Panc1 (cell line): Measurements from ENCODE around the gene PLEKHF1. TPM values are rescaled to one million over a fixed set of nuclear protein-coding genes. Genes with fewer than 3 reads are reported as not detected.

ENCODE experiments used
- ATAC-seq: fragments of 200-7000 bp; cut with Tn5 transposase; 2 replicates; pipeline ENCODE4 v1.9.1; 2020; ENCODE audit warnings: mild to moderate bottlenecking, moderate library complexity
- BruUV-seq: library from RNA; stranded (reverse); fragments of 400-500 nt; replicated peaks from 2 replicates; lab custom pipeline; 2021; lab: Mats Ljungman, UMichigan
- CTCF ChIA-PET: fragments of 300-600 bp; sonication (Branson Sonifier 250); formaldehyde crosslinking; loops from one replicate; lab custom pipeline; 2022; ENCODE audit warnings: antibody characterized with exemption; lab: Charles Lee
- POLR2A ChIA-PET: fragments of 300-600 bp; sonication (Branson Sonifier 250); formaldehyde crosslinking; loops from one replicate; lab custom pipeline; 2022; ENCODE audit warnings: antibody characterized with exemption; lab: Charles Lee
- DNase-seq: peaks from one replicate; pipeline ENCODE4 v3.0.0-alpha.2; 2010; ENCODE audit warnings: low read depth, low spot score
- H3K27ac ChIP-seq: 2 replicates; pipeline ENCODE4 v1.5.1; 2011; ENCODE audit warnings: mild to moderate bottlenecking, low read length, inconsistent platforms
- H3K27me3 ChIP-seq: fragments of 200-500 bp; sonication (Bioruptor generic); 2 replicates; pipeline ENCODE4 v1.6.0; 2014; ENCODE audit warnings: low read length, inconsistent platforms; ENCODE audit not compliant: control insufficient read depth, insufficient read depth
- H3K36me3 ChIP-seq: fragments of 200-500 bp; sonication (Bioruptor generic); 2 replicates; pipeline ENCODE4 v1.5.1; 2014; ENCODE audit warnings: inconsistent platforms, mild to moderate bottlenecking, low read length, moderate library complexity; ENCODE audit not compliant: control insufficient read depth, insufficient read depth
- H3K4me1 ChIP-seq: 2 replicates; pipeline ENCODE4 v1.5.1; 2011; ENCODE audit warnings: inconsistent platforms, mild to moderate bottlenecking, low read length, moderate library complexity; ENCODE audit not compliant: control insufficient read depth, insufficient read depth
- H3K4me3 ChIP-seq, 2 experiments: 2 replicates each; pipeline ENCODE4 v1.5.1; 2011 to 2012; ENCODE audit warnings: low read depth in 2 of 2, low read length in 2 of 2, mild to moderate bottlenecking in 2 of 2, inconsistent platforms in 1 of 2, moderate library complexity in 1 of 2
- H3K9me3 ChIP-seq: fragments of 200-500 bp; sonication (Bioruptor generic); 2 replicates; pipeline ENCODE4 v1.5.1; 2014; ENCODE audit warnings: low read depth, mild to moderate bottlenecking, inconsistent platforms, low read length, moderate library complexity; ENCODE audit not compliant: control insufficient read depth, insufficient read depth
- CTCF ChIP-seq: fragments of 450-650 bp; IDR thresholded peaks from 2 replicates; pipeline ENCODE4 v1.5.1; 2017; ENCODE audit warnings: mild to moderate bottlenecking
- POLR2AphosphoS5 ChIP-seq: IDR thresholded peaks from 2 replicates; pipeline ENCODE4 v1.6.1; 2012; ENCODE audit warnings: mild to moderate bottlenecking, low read depth, low read length, moderate library complexity
- REST ChIP-seq, 2 experiments: IDR thresholded peaks; 2 replicates each; pipeline ENCODE4 v1.6.1; 2011 to 2012; ENCODE audit warnings: low read depth in 2 of 2, control low read depth in 1 of 2, low read length in 1 of 2, mild to moderate bottlenecking in 1 of 2, moderate library complexity in 1 of 2; ENCODE audit not compliant: insufficient read depth in 1 of 2
- SIN3A ChIP-seq: IDR thresholded peaks from 2 replicates; pipeline ENCODE4 v1.6.1; 2012; ENCODE audit warnings: low read depth, mild to moderate bottlenecking, low read length, moderate library complexity, borderline replicate concordance; ENCODE audit not compliant: insufficient read depth
- TCF7L2 ChIP-seq: IDR thresholded peaks from 2 replicates; pipeline ENCODE4 v1.6.1; 2011; ENCODE audit warnings: mild to moderate bottlenecking, low read depth, low read length, inconsistent platforms
- in situ Hi-C: cut with HindIII; loops from 2 replicates; pipeline ENCODE4 v1.10.0; 2016; ENCODE audit warnings: low sequenced_read_pairs, low pct_unique_long_range_greater_than_20kb
- intact Hi-C: fragments of 100-400 bp; cut with micrococcal nuclease; formaldehyde crosslinking; loops from one replicate; pipeline ENCODE4 v1.10.0; 2022; ENCODE audit not compliant: unreplicated experiment
- total RNA-seq: library from RNA; stranded (reverse); gene quantifications from one replicate; pipeline ENCODE4 v1.2.1, GENCODE V29; 2021; ENCODE audit not compliant: unreplicated experiment

PLEKHF1 gene
- total RNA-seq, 1 experiment from 2014 or later = 22.4 TPM

GRCh38 chr19:29662604-29663404 lies 2.5 kb upstream of the PLEKHF1 start:
- Histone ChIP-seq H3K4me3 (peak overlapping the region; percentile 3 to 29; a peak in 3 of 4 replicates), H3K36me3 (no peaks in the 10 kb centered on the region), H3K27me3 (no peaks in the 10 kb centered on the region), H3K9me3 (no peaks in the 10 kb centered on the region), H3K27ac (peak overlapping the region; percentile 83), H3K4me1 (peaks cover 46% of the 10 kb centered on the region)
- no peak for TF ChIP-seq POLR2AphosphoS5
- TF ChIP-seq TCF7L2 = no peak
- TF ChIP-seq REST (IDR thresholded peaks at IDR 0.05; ENCODE audit: insufficient read depth in 1 of 2, low read depth in 2 of 2, low read length in 1 of 2) = no peak
- TF ChIP-seq CTCF = no peak
- no peak for TF ChIP-seq SIN3A
- intact Hi-C loops (no loop called here), in situ Hi-C loops (no loop called here)
- POLR2A ChIA-PET = no interaction called here
- ATAC-seq (peak; percentile 26), DNase-seq (no peak)
- CTCF ChIA-PET = interaction anchor here (0.6 to 1.6 kb wide), 2 partner anchors 54 to 55 kb away, joined by 3 to 4 read pairs; no protein-coding TSS in a partner anchor
- BruUV-seq = no TSS peak

- Histone ChIP-seq H3K9me3 (no peaks in the 10 kb centered on the region), H3K4me1 (peaks cover 59% of the 10 kb centered on the region), H3K4me3 (peak overlapping the region; percentile 52 to 71; a peak in 3 of 4 replicates), H3K36me3 (no peaks in the 10 kb centered on the region), H3K27me3 (no peaks in the 10 kb centered on the region), H3K27ac (peak overlapping the region; percentile 83)
- ChIA-PET POLR2A (no interaction called here), CTCF (no interaction called here)
- TF ChIP-seq SIN3A (no peak), TCF7L2 (0 out of 2 replicates have a peak, but pooled peaks have one; percentile 17), CTCF (no peak)
- ATAC-seq = peak; percentile 10; the same call in 1 of the 2 replicates
- in situ Hi-C loops = no loop called here
- no TSS peak for BruUV-seq
- no peak for DNase-seq
- intact Hi-C loops = no loop called here
Observed at GRCh38 chr19:29663861-29664752, 1.2 kb upstream of the PLEKHF1 start.
